BLaER1 (cell line): ENCODE results near the gene UBQLN4.

Experiments used
- H3K27ac ChIP-seq: shearing (Covaris generic); formaldehyde crosslinking; 2 replicates; pipeline ENCODE4 v1.8.1; 2022
- H3K27me3 ChIP-seq: shearing (Covaris generic); formaldehyde crosslinking; 2 replicates; pipeline ENCODE4 v1.8.1; 2022
- H3K36me3 ChIP-seq: shearing (Covaris generic); formaldehyde crosslinking; 2 replicates; pipeline ENCODE4 v1.8.1; 2022
- H3K4me1 ChIP-seq: shearing (Covaris generic); formaldehyde crosslinking; 2 replicates; pipeline ENCODE4 v1.8.1; 2022
- H3K4me2 ChIP-seq: shearing (Covaris generic); formaldehyde crosslinking; 2 replicates; pipeline ENCODE4 v1.8.1; 2022
- H3K4me3 ChIP-seq: shearing (Covaris generic); formaldehyde crosslinking; 2 replicates; pipeline ENCODE4 v1.8.1; 2022
- H3K9ac ChIP-seq: shearing (Covaris generic); formaldehyde crosslinking; 2 replicates; pipeline ENCODE4 v1.8.1; 2022
- H3K9me3 ChIP-seq: shearing (Covaris generic); formaldehyde crosslinking; 2 replicates; pipeline ENCODE4 v1.8.1; 2022
- H4K20me1 ChIP-seq: shearing (Covaris generic); formaldehyde crosslinking; 2 replicates; pipeline ENCODE4 v1.8.1; 2022
- Cebpa-rat ChIP-seq: shearing (Covaris generic); IDR thresholded peaks from 2 replicates; pipeline ENCODE4 v1.8.1; 2022

The UBQLN4 gene

DNA sequence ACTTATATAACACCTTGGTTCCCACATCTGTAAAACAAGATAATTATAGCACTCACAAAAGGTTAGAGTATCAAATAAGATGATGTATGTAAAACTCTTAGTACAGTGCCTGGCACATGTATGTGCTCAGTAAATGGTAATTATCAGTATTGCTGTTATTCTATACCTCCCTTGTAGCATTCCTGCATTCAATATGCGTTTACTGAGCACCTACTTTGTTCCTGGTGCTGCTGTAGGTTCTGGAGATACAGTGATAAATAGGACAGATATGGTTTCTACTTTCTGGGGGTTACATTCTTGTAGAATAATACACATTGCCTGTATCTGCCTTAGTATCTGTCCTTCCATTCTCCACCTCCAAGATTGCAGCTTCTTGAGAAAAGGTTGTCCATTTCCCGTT is 31.6 kb downstream of the UBQLN4 start:
- peaks cover 29% of the 10 kb centered on the region for H3K36me3 ChIP-seq
- H3K9ac ChIP-seq: no peak overlapping the region
- peaks cover 23% of the 10 kb centered on the region for H3K4me1 ChIP-seq
- no peaks in the 10 kb centered on the region for H3K27me3 ChIP-seq
- H3K4me2 ChIP-seq: no peak overlapping the region
- H3K9me3 ChIP-seq: no peaks in the 10 kb centered on the region
- no peak overlapping the region for H3K4me3 ChIP-seq
- H4K20me1 ChIP-seq: 0 out of 2 replicates have a peak, but pooled peaks cover 6% of the 10 kb centered on the region
- no peak overlapping the region for H3K27ac ChIP-seq
- no peak for TF ChIP-seq Cebpa-rat

DNA sequence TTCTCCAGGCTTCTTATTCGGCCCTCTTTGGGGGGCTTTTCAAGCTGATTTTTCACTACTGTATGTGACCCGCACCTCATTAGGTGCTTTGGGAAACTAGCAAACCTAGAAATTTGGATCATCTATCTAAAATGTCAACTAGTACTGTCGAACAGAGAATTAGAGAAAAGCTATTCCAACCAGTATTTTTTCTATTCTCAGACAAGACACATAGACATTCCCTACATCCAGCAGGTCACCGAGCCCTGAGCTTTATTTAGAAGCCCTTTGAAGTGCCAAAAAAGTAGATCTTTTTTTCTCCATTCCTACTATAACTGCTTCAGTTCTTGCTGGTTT is 32.5 kb downstream of the UBQLN4 start:
- H3K4me2 ChIP-seq: peak overlapping the region; percentile 90
- peak overlapping the region; percentile 82 for H3K4me3 ChIP-seq
- H3K9ac ChIP-seq: peak overlapping the region; percentile 86; the same call in 1 of the 2 replicates
- H3K9me3 ChIP-seq: no peaks in the 10 kb centered on the region
- TF ChIP-seq Cebpa-rat: no peak
- H3K27ac ChIP-seq: no peak overlapping the region; the same call in 1 of the 2 replicates
- no peaks in the 10 kb centered on the region for H3K27me3 ChIP-seq
- peaks cover 36% of the 10 kb centered on the region for H3K36me3 ChIP-seq
- H4K20me1 ChIP-seq: 0 out of 2 replicates have a peak, but pooled peaks cover 6% of the 10 kb centered on the region
- peaks cover 32% of the 10 kb centered on the region for H3K4me1 ChIP-seq

DNA sequence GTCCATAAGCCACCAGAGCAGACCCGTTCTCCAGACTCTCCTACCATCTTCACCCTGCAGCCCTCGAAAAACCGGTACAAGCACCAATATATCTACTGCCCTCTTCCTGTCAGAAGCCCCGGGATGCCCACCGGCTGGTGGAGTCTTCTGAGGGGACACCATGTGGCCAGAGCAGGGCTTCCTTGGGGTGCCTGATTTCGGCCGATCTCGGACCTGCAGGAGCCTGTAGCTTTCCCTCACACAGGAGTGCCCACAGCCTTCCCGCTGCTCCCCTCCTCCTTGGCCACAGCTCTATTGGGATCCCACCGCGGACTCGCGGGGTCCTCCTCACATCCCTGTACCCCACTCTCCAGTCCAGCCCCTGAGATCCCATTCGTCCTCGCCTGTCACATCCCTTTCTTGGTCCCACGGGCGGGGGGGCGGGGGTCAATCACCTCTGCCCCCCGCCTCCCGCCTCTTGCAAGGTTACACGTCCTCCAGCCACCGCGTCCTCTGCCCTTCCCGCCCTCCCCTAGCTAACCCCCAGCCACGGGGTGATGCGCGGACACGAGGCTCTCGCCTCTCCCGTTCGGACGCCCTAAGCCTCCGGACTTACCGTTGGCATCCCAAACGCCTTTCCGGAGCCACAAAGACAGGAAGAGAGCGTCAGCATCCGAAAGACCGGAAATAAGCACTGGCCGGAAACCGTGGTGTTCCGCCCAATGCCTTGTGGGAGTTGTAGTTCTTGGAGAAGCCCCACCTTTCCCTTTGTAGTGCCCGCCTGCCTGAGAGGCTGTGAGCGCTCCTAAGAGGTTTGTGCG is 33.1 kb downstream of the UBQLN4 start, which contains the start of gene SSR2:
Gene SSR2 (minus strand): TSS at position 659 of the 800 bp plus-strand sequence. CDS start 784 bp downstream, outside the sequence.
- H3K27ac ChIP-seq: peak within 1 kb of the TSS; percentile 82
- peak within 1 kb of the TSS; percentile 90 for H3K4me2 ChIP-seq
- peaks cover 42% of the 10 kb centered on the region for H3K36me3 ChIP-seq
- 0 out of 2 replicates have a peak, but pooled peaks cover 6% of the 10 kb centered on the region for H4K20me1 ChIP-seq
- peak within 1 kb of the TSS; percentile 86 for H3K9ac ChIP-seq
- no peak for TF ChIP-seq Cebpa-rat
- H3K9me3 ChIP-seq: no peaks in the 10 kb centered on the region
- H3K4me1 ChIP-seq: peaks cover 35% of the 10 kb centered on the region
- no peaks in the 10 kb centered on the region for H3K27me3 ChIP-seq
- H3K4me3 ChIP-seq: peak within 1 kb of the TSS; percentile 82

DNA sequence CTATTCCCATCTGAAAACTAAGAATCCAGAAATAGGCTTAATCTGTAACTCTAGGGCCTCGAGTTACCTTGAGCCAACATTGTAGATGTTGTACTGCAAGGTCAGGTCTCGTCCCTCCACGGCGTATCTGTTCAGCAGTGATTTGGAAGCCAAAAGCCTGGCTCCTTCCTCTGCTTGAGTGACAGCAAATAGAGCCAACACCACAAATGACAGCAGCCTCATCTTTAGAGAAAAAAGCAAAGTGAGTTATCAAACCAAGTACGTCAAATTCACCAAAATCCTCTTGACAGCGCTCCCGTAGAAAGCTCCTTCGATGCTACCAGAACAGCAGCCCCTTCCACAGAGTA is 33.7 kb downstream of the UBQLN4 start:
- Histone ChIP-seq H3K36me3 (peaks cover 46% of the 10 kb centered on the region), H3K4me2 (peak overlapping the region; percentile 90), H3K9ac (peak overlapping the region; percentile 86), H3K27ac (peak overlapping the region; percentile 82), H3K27me3 (no peaks in the 10 kb centered on the region), H3K4me1 (peaks cover 35% of the 10 kb centered on the region), H3K4me3 (peak overlapping the region; percentile 82), H4K20me1 (0 out of 2 replicates have a peak, but pooled peaks cover 7% of the 10 kb centered on the region), H3K9me3 (no peaks in the 10 kb centered on the region)
- no peak for TF ChIP-seq Cebpa-rat

DNA sequence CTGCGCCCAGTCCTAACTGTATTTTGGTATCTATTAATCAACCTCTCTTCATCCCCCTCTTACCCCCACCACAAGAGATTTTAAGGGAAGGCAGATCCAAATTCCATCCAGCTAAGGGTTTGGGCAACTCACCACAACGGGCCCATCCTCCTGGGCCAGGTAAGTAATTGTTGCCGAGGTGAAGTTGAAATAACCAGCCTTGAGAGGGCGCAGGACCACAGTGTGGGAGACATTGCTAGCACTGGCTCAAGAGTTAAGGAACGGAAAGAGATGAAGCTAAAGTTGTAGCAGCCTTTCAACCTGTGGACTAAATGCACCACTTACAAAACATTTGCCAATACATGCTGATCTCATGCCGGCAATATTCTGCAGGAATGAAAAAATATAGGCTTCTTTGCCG is 38.8 kb downstream of the UBQLN4 start:
- Histone ChIP-seq H3K4me3 (no peak overlapping the region), H3K4me1 (peaks cover 25% of the 10 kb centered on the region), H3K9me3 (no peaks in the 10 kb centered on the region), H3K9ac (no peak overlapping the region), H4K20me1 (peaks cover 31% of the 10 kb centered on the region), H3K36me3 (peaks cover 97% of the 10 kb centered on the region), H3K4me2 (no peak overlapping the region), H3K27me3 (no peaks in the 10 kb centered on the region), H3K27ac (no peak overlapping the region)
- TF ChIP-seq Cebpa-rat: no peak

DNA sequence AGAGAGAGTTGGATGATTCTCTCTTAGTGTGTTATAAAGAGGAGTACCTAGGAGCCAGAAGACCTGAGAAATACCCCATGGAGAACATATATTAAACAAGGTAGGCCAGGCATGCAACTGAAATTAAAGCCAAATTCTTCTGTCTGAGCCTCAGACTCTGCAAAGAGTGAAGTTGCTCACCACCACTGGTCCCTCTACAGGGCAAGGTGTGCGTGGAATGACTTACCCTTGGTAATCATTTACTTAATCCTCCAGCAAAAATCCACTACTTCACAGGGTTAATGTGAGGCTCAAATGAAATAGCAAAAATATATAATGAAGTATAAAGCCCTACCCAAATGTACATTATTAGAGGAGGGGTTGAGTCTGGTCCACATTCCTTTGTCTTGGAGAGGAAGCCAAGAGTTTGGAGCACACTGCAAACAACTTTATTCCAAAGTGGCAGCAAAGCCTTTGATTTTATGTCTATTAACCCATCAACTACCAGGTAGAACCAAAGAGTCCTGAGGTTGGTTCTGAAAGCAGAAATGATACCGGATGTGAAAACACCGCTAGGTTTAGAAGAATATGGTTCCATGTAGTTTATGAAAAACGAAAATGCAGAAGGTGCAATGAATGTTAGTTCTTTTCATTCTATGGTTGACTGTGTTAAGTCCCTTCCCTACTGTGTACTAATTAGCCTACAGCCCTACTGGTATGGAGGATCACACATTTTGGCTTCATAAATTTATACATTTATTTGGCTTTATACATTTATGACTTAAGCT is 41.4 kb downstream of the UBQLN4 start:
- Histone ChIP-seq H3K4me3 (no peak overlapping the region), H3K4me2 (no peak overlapping the region), H3K27ac (no peak overlapping the region)

DNA sequence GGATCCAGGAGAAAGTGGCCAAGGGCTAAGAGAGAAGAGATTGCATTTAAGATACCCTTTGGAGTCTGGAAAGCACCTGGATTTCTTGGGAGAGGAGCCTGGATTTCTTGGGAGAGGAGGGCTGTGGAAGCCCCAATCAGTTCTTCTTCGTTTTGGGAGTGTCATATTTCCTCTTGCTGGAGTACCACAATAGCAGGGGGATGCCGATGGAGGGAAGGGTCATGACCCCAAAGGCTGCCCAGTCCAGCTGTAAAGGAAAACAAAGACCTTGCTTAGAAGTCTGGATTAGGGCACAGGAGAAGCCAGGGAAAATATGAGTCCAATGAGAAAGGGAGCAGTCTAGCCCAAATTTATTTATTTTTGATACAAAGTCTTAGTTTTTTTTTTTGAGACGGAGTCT is 44.2 kb downstream of the UBQLN4 start:
- Histone ChIP-seq H3K4me3 (no peak overlapping the region), H3K36me3 (peaks cover 75% of the 10 kb centered on the region), H3K9me3 (no peaks in the 10 kb centered on the region), H3K27ac (no peak overlapping the region), H4K20me1 (peaks cover 23% of the 10 kb centered on the region), H3K4me1 (peaks cover 17% of the 10 kb centered on the region), H3K4me2 (no peak overlapping the region), H3K27me3 (no peaks in the 10 kb centered on the region), H3K9ac (no peak overlapping the region)
- TF ChIP-seq Cebpa-rat: no peak

More for the DNA sequence above, 41.4 kb downstream of the UBQLN4 start:
- Histone ChIP-seq H3K4me1 (peaks cover 15% of the 10 kb centered on the region; the same call in 1 of the 2 replicates), H3K27me3 (no peaks in the 10 kb centered on the region), H4K20me1 (peaks cover 29% of the 10 kb centered on the region), H3K9me3 (no peaks in the 10 kb centered on the region), H3K36me3 (peaks cover 94% of the 10 kb centered on the region), H3K9ac (no peak overlapping the region)
- TF ChIP-seq Cebpa-rat: no peak

DNA sequence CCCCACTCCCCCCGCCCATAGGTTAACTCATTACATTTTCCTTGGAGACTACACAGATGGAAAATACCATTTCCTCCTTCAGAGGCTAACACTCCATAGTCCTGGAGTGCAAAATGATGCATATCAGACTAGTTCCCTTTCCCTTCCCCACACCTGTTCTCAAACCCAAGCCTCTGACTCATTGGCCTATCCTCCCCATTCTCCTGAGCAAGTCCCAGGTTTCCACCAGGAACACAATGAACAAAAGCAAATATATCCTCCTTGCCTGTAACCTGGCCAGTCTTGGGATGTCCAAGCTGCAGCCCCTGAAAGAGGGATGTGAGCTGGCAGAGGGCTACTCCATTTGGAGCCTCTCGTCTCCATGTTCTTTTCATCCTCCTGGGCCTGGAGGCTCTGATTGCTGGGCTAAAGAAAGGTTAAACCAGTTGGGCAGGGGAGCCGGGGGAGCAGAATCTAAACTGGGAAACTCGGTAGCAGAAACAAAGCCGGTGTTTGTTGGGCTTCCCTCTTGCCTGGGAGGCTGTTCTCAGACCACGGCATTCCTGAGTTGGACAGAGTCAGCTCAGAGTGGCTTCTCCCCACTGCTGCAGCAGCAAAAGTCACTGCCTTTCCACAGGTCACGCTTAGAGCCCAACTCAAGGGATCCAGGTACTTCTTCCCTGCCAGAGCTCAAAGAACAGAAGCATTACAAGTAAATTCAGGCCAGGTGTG is 46.8 kb downstream of the UBQLN4 start:
- Histone ChIP-seq H3K4me1 (peaks cover 40% of the 10 kb centered on the region), H3K9ac (no peak overlapping the region), H3K27me3 (no peaks in the 10 kb centered on the region), H3K27ac (no peak overlapping the region), H3K4me3 (no peak overlapping the region), H3K36me3 (peaks cover 50% of the 10 kb centered on the region), H3K9me3 (no peaks in the 10 kb centered on the region), H3K4me2 (no peak overlapping the region), H4K20me1 (peaks cover 13% of the 10 kb centered on the region)
- no peak for TF ChIP-seq Cebpa-rat

DNA sequence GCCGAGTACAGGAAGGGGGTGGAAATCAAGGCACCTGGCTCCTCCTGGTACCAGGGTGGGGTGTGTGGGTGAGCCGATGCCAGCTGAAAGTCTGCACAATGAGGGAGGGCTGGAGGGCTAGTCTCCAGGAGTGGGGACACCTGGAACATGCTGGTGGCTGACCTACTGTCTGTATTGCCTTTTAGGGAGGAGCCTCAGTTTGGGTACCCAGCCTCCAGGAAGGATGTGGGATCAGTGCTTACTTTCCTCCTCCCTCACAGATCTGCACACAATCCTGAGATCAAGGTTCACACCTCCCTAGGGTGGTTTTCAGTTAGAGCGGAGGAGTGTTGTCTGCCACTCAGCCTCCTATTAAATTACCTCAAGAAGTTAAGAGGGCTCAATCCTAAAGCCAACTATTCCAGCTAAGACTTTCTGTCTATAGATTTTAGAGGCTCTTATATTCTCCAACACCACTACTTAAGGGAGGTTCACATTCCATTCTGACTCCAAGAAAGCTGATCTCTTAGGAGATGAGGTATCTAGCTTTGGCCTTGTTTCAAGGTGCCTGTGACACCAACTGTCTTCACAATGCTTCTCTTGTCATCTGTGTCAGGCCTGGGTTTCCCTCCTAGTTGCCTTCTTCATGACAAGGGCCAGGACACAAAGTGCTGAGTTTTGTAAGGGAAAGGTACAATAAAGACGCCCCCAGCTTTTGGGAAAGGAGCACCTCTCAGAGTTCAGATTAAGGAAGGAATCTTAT is 48.6 kb downstream of the UBQLN4 start:
- H3K36me3 ChIP-seq: peaks cover 32% of the 10 kb centered on the region
- H3K9ac ChIP-seq: peak overlapping the region; percentile 29; the same call in 1 of the 2 replicates
- H3K4me1 ChIP-seq: peaks cover 45% of the 10 kb centered on the region
- 0 out of 2 replicates have a peak overlapping the region, but pooled peaks have one; percentile 22 for H3K4me3 ChIP-seq
- no peaks in the 10 kb centered on the region for H3K27me3 ChIP-seq
- no peaks in the 10 kb centered on the region for H4K20me1 ChIP-seq
- peak overlapping the region; percentile 81 for H3K4me2 ChIP-seq
- peak overlapping the region; percentile 36 for H3K27ac ChIP-seq
- no peak for TF ChIP-seq Cebpa-rat
- no peaks in the 10 kb centered on the region for H3K9me3 ChIP-seq
